ENCODE results near the gene TMEM269. TPM values are rescaled to one million over a fixed set of nuclear protein-coding genes. Genes with fewer than 3 reads are reported as not detected.

Gene TMEM269
- total and polyA plus RNA-seq, 10 of the 15 experiments (the other 5 are each of a cell fraction or from before 2014, with no cell fraction given): 0.02 to 0.26 (median 0.06) TPM; not detected in 2

- TF ChIP-seq EED (IDR thresholded peaks at IDR 0.05; ENCODE audit: low read depth) (no peak), CBX3 (IDR thresholded peaks at IDR 0.05; ENCODE audit: borderline replicate concordance, low read depth) (no peak), ZSCAN29 (IDR thresholded peaks at IDR 0.05) (no peak), FOS (IDR thresholded peaks at IDR 0.05; ENCODE audit: borderline replicate concordance, extremely low read depth, insufficient read length) (no peak), NR2F1 (conservative IDR thresholded peaks at IDR 0.05) (no peak)
Observed at GRCh38 chr1:42824481-42825035, 39.8 kb downstream of the TMEM269 start (continued).

GRCh38 chr1:42825036-42825851, 40.5 kb downstream of the TMEM269 start:
- FAIRE-seq: no peak
- no peak overlapping the region for H2AFZ ChIP-seq (ENCODE audit: control insufficient read depth, low read depth, low read length)
- 90% methylated on average over 10 of the region's 10 CpGs for WGBS (ENCODE audit: insufficient coverage, insufficient replicate concordance, low lambda C conversion rate, missing lambda C conversion rate)
- H3K36me3 ChIP-seq (ENCODE audit: control insufficient read depth in 2 of 2, insufficient read depth in 2 of 2, low read length in 1 of 2): no peaks in the 10 kb centered on the region
- ATAC-seq: no peak
- CTCF ChIA-PET: interaction anchor here (2.2 kb wide), 1 partner anchor 21 kb away, joined by 10 read pairs; the partner anchor contains the start of gene ZNF691
- no peak overlapping the region for H3K4me3 ChIP-seq
- no peaks in the 10 kb centered on the region for H3K27me3 ChIP-seq (replicated peaks in 1 of 2; ENCODE audit: control insufficient read depth in 2 of 2, insufficient read depth in 2 of 2, low read length in 1 of 2)
- no peaks in the 10 kb centered on the region for H3K9me3 ChIP-seq (replicated peaks; ENCODE audit: control insufficient read depth, insufficient read depth, low read length)
- SMC1A ChIA-PET (ENCODE audit: uncharacterized antibody, unreplicated experiment): interaction anchor here (0.8 to 2.8 kb wide), 2 partner anchors 10 to 21 kb away, joined by 3 to 13 read pairs; partner anchors contain the start of gene ZNF691
- H3K4me2 ChIP-seq (ENCODE audit: control insufficient read depth, insufficient read depth): no peak overlapping the region
- no peak overlapping the region for H3K9ac ChIP-seq (ENCODE audit: control insufficient read depth, insufficient read depth, low read length)
- DNase-seq (ENCODE audit: low read depth, low spot score): no peak
- TF ChIP-seq PML (IDR thresholded peaks at IDR 0.05; ENCODE audit: low read length) (no peak), MLLT1 (IDR thresholded peaks at IDR 0.05) (no peak), EZH2 (IDR thresholded peaks at IDR 0.05; ENCODE audit: borderline replicate concordance, control insufficient read depth, low read depth, low read length) (no peak), JUNB (IDR thresholded peaks at IDR 0.05) (no peak), EED (IDR thresholded peaks at IDR 0.05; ENCODE audit: low read depth) (no peak), TCF3 (IDR thresholded peaks at IDR 0.05; ENCODE audit: borderline replicate concordance, insufficient read depth, low read depth, low read length) (no peak), YY1 (IDR thresholded peaks at IDR 0.05; ENCODE audit: low read depth, low read length) (no peak), IRF5 (IDR thresholded peaks at IDR 0.05; ENCODE audit: borderline replicate concordance) (no peak), FOXM1 (IDR thresholded peaks at IDR 0.05; ENCODE audit: low read depth, low read length) (no peak), ZNF24 (IDR thresholded peaks at IDR 0.05) (no peak), ESRRA (IDR thresholded peaks at IDR 0.05; ENCODE audit: low read length) (no peak), E2F8 (IDR thresholded peaks at IDR 0.05; ENCODE audit: low read depth, partially characterized antibody) (no peak)
- in situ Hi-C loops (cut with MboI) (no loop called here), intact Hi-C loops (cut with micrococcal nuclease; ENCODE audit: unreplicated experiment) (no loop called here)
- H3K27ac ChIP-seq (ENCODE audit: control insufficient read depth, insufficient read depth): no peak overlapping the region
- H3K79me2 ChIP-seq (ENCODE audit: control insufficient read depth, insufficient read depth, low read length): no peaks in the 10 kb centered on the region
- no TSS peak for BruUV-seq (replicated peaks)
- RAD21 ChIA-PET (ENCODE audit: unreplicated experiment): no interaction called here
- POLR2A ChIA-PET: interaction anchor here (0.9 to 1.8 kb wide), 2 partner anchors 9 to 13 kb away, joined by 3 to 7 read pairs; no protein-coding TSS in a partner anchor
- no peaks in the 10 kb centered on the region for H3K4me1 ChIP-seq (ENCODE audit: control insufficient read depth, insufficient read depth, low read length)
- H4K20me1 ChIP-seq (ENCODE audit: control insufficient read depth, insufficient read depth): no peaks in the 10 kb centered on the region

All from GM12878 (cell line).